K562 (cell line): ENCODE measurements around the gene PBRM1.

Experiments
- CTCF ChIP-seq, 3 experiments: IDR thresholded peaks in 2 of 3; conservative IDR thresholded peaks in 1 of 3; 2 replicates each; pipeline ENCODE4 v1.5.1; 2011 to 2012; ENCODE audit warnings: low read length in 3 of 3, mild to moderate bottlenecking in 3 of 3, control low read depth in 2 of 3, improper control_type of control experiment in 1 of 3, inconsistent platforms in 1 of 3, low read depth in 1 of 3, mixed read lengths in 1 of 3, moderate library complexity in 1 of 3; ENCODE audit not compliant: insufficient read depth in 2 of 3
- E4F1 ChIP-seq: fragments of 250-450 bp; sonication (Bioruptor Pico); IDR thresholded peaks from 2 replicates; pipeline ENCODE4 v1.5.0; 2021; ENCODE audit warnings: mild to moderate bottlenecking, borderline replicate concordance
- MEF2A ChIP-seq: IDR thresholded peaks from 2 replicates; pipeline ENCODE4 v1.6.1; 2011; ENCODE audit warnings: low read depth, mild to moderate bottlenecking, low read length, moderate library complexity; ENCODE audit not compliant: control insufficient read depth
- PCBP2 ChIP-seq: fragments of 200-400 bp; formaldehyde crosslinking; IDR thresholded peaks from 2 replicates; pipeline ENCODE4 v1.6.1; 2018; ENCODE audit warnings: low read length, low read depth, mild to moderate bottlenecking, moderate library complexity; ENCODE audit not compliant: poor library complexity, severe bottlenecking
- TF ChIP-seq, protein P1 (sequence below), 2 experiments: fragments of 200-800 bp in 1 of 2; sonication (Bioruptor generic) in 1 of 2; sonication (generic) in 1 of 2; formaldehyde crosslinking in 1 of 2; IDR thresholded peaks in 1 of 2; conservative IDR thresholded peaks in 1 of 2; 2 replicates each; pipeline versions ENCODE4 v1.5.0 to v1.6.1; 2016 to 2020; ENCODE audit warnings: missing compliant biosample characterization in 1 of 2, missing genetic modification characterization in 1 of 2, missing genetic modification reagents in 1 of 2
- TF ChIP-seq, protein P2 (sequence below): fragments of 150-350 bp; conservative IDR thresholded peaks from 2 replicates; pipeline ENCODE4 v1.6.1; 2014; ENCODE audit warnings: low read length

- TF ChIP-seq MEF2A (no peak), E4F1 (CRISPR knock-in tag) (no peak), CTCF (IDR thresholded peaks at IDR 0.05 in 2 of 3, conservative IDR thresholded peaks at IDR 0.05 in 1 of 3; ENCODE audit: insufficient read depth in 2 of 3, low read depth in 1 of 3, low read length in 3 of 3) (no peak), PCBP2 (no peak)
- TF ChIP-seq, protein P1, sequence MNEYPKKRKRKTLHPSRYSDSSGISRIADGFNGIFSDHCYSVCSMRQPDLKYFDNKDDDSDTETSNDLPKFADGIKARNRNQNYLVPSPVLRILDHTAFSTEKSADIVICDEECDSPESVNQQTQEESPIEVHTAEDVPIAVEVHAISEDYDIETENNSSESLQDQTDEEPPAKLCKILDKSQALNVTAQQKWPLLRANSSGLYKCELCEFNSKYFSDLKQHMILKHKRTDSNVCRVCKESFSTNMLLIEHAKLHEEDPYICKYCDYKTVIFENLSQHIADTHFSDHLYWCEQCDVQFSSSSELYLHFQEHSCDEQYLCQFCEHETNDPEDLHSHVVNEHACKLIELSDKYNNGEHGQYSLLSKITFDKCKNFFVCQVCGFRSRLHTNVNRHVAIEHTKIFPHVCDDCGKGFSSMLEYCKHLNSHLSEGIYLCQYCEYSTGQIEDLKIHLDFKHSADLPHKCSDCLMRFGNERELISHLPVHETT (CRISPR knock-in tag; conservative IDR thresholded peaks at IDR 0.05 in 1 of 2, IDR thresholded peaks at IDR 0.05 in 1 of 2): no peak
- TF ChIP-seq, protein P2, sequence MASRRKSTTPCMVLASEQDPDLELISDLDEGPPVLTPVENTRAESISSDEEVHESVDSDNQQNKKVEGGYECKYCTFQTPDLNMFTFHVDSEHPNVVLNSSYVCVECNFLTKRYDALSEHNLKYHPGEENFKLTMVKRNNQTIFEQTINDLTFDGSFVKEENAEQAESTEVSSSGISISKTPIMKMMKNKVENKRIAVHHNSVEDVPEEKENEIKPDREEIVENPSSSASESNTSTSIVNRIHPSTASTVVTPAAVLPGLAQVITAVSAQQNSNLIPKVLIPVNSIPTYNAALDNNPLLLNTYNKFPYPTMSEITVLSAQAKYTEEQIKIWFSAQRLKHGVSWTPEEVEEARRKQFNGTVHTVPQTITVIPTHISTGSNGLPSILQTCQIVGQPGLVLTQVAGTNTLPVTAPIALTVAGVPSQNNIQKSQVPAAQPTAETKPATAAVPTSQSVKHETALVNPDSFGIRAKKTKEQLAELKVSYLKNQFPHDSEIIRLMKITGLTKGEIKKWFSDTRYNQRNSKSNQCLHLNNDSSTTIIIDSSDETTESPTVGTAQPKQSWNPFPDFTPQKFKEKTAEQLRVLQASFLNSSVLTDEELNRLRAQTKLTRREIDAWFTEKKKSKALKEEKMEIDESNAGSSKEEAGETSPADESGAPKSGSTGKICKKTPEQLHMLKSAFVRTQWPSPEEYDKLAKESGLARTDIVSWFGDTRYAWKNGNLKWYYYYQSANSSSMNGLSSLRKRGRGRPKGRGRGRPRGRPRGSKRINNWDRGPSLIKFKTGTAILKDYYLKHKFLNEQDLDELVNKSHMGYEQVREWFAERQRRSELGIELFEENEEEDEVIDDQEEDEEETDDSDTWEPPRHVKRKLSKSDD: no peak
Observed at GRCh38 chr3:52596658-52597265, 89.0 kb downstream of the PBRM1 start.
